Measurements from ENCODE around the gene MED15.

DNA sequence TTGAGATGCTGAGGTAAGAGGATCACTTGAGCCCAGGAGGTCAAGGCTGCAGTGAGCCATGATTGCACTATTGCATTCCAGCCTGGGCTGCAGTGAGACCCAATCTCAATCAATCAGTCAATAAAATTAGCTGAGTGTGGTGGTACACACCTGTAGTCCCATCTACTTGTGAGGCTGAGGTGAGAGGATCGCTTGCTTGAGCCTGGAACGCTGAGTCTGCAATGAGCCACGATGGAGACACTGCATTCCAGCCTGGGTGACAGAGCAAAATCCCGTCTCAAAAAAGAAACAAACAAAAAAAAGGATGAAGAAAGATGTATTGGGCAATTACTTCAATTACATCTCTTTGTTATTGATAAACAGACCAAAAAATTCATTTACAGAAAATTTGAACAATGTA is 54.5 kb downstream of the MED15 start:
- TF ChIP-seq, protein P1, sequence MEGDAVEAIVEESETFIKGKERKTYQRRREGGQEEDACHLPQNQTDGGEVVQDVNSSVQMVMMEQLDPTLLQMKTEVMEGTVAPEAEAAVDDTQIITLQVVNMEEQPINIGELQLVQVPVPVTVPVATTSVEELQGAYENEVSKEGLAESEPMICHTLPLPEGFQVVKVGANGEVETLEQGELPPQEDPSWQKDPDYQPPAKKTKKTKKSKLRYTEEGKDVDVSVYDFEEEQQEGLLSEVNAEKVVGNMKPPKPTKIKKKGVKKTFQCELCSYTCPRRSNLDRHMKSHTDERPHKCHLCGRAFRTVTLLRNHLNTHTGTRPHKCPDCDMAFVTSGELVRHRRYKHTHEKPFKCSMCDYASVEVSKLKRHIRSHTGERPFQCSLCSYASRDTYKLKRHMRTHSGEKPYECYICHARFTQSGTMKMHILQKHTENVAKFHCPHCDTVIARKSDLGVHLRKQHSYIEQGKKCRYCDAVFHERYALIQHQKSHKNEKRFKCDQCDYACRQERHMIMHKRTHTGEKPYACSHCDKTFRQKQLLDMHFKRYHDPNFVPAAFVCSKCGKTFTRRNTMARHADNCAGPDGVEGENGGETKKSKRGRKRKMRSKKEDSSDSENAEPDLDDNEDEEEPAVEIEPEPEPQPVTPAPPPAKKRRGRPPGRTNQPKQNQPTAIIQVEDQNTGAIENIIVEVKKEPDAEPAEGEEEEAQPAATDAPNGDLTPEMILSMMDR (IDR thresholded peaks at IDR 0.05; ENCODE audit: low read depth, low read length, poor library complexity, severe bottlenecking), result no peak
- TF ChIP-seq EZH2phosphoT487 (IDR thresholded peaks at IDR 0.05; ENCODE audit: borderline replicate concordance, low read length), result no peak
